ENCODE results near the gene PTPN2. TPM values are rescaled to one million over a fixed set of nuclear protein-coding genes. Genes with fewer than 3 reads are reported as not detected.
"Not testable (repeated sequence)": the region's sequence is repeated elsewhere in the genome, so short reads cannot be mapped to it uniquely, and the experiment has no call there.

Gene PTPN2
- total and polyA plus RNA-seq, 2 donors (not counting 1 experiment from before 2014, with no cell fraction given) = 41.2 to 75.5 TPM

DNA sequence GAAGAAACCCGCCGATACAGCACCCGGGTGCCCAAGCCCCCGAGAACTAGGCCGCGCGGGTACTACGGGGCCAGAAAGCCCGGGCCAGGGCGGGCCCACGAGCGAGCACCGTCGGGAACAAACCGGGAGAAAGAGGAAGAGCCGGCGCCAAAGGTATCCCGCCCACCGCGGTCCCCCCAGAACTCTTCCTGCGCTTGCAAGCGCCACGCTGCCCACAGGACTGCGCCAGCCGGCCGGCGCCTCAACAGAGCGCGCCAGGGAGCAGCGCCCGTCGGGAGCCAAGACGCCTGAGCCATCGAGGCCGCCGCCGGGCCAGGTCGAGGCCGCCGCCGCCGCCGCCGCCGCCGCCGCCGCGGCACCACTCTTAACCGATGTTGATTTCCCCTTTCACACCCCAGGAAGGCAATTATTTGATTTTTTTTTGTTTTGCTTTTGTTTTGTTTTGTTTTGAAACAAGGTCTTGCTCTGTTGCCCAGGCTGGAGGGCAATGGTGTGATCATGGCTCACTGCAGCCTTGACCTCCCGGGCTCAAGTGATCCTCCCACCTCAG lies 12.8 kb upstream of the PTPN2 start:
- H3K9me3 ChIP-seq (ENCODE audit: control extremely low read depth in 1 of 3, control insufficient read depth in 2 of 3, insufficient read depth in 1 of 3, low read length in 2 of 3); H3K36me3 ChIP-seq (replicated peaks in 1 of 2; ENCODE audit: control extremely low read depth in 1 of 2, control insufficient read depth in 1 of 2, extremely low read depth in 1 of 2, insufficient read depth in 2 of 2, low read length in 1 of 2); intact Hi-C loops (cut with micrococcal nuclease); POLR2A ChIA-PET; H4K20me1 ChIP-seq (ENCODE audit: control insufficient read depth, insufficient read depth, low read length, poor library complexity, severe bottlenecking); H3K27ac ChIP-seq (ENCODE audit: low read length in 2 of 2); H3K4me1 ChIP-seq (ENCODE audit: control insufficient read depth in 2 of 2, insufficient read depth in 2 of 2, low read length in 2 of 2); H3K4me1 Mint-ChIP-seq; H3K79me2 ChIP-seq (ENCODE audit: control insufficient read depth, insufficient read depth, low read length); H3K27ac Mint-ChIP-seq; H3K9me3 Mint-ChIP-seq (ENCODE audit: insufficient read depth): not testable (repeated sequence)
- CTCF ChIA-PET = interaction anchor here (0.6 to 6.9 kb wide), 4 partner anchors 37 to 170 kb away, joined by 3 to 69 read pairs (median 5); no protein-coding TSS in a partner anchor
- H3K4me3 Mint-ChIP-seq = peak overlapping the region; percentile 73
- Histone ChIP-seq H3K4me3 (ENCODE audit: control extremely low read depth in 1 of 5, extremely low read depth in 1 of 5, insufficient read depth in 1 of 5, low read depth in 2 of 5, low read length in 4 of 5) (peak overlapping the region in 2 of 5 experiments; percentile 38 to 54), H3K27me3 (replicated peaks in 1 of 4; ENCODE audit: control extremely low read depth in 1 of 4, control insufficient read depth in 3 of 4, insufficient read depth in 4 of 4, low read length in 3 of 4) (peaks cover 0 to 33% (median 15%) of the 10 kb centered on the region in 4 experiments), H2AFZ (ENCODE audit: insufficient read depth, low read depth, low read length, poor library complexity, severe bottlenecking) (peak overlapping the region; percentile 65), H3K4me2 (replicated peaks; ENCODE audit: low read depth, low read length, poor library complexity, severe bottlenecking) (peak overlapping the region; percentile 66), H3K9ac (ENCODE audit: low read length) (peak overlapping the region; percentile 45)
- peaks cover 33% of the 10 kb centered on the region for H3K27me3 Mint-ChIP-seq
- DNase-seq (peak; percentile 48), ATAC-seq (ENCODE audit: low read depth) (peak; percentile 7)
- 7% methylated on average over 22 of the region's 51 CpGs for WGBS (ENCODE audit: insufficient coverage)

DNA sequence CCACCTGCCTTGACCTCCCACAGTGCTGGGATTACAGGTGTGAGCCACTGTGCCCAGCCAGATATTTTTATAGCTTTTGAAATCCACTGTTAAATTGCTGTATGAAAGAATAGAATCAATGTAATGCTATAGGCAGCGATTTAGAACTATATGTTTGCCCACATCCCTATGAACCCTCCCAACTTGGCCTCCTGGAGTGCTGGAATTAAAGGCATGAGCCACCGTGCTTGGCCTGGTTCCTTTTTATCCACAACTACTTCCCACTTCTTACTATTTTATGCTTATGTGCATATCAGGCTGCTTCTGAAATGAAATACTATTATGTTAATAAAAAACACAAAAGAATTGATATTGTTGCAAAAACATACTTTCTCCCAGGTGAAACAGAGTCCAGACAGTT lies 11.6 kb upstream of the PTPN2 start:
- Histone ChIP-seq H4K20me1 (ENCODE audit: control insufficient read depth, insufficient read depth, low read length, poor library complexity, severe bottlenecking) (no peaks in the 10 kb centered on the region), H3K27me3 (replicated peaks in 1 of 4; ENCODE audit: control extremely low read depth in 1 of 4, control insufficient read depth in 3 of 4, insufficient read depth in 4 of 4, low read length in 3 of 4) (peaks cover 0 to 33% (median 15%) of the 10 kb centered on the region in 4 experiments), H3K27ac (ENCODE audit: low read length in 2 of 2) (no peak overlapping the region), H3K79me2 (ENCODE audit: control insufficient read depth, insufficient read depth, low read length) (peaks cover under 1% of the 10 kb centered on the region), H3K36me3 (replicated peaks in 1 of 2; ENCODE audit: control extremely low read depth in 1 of 2, control insufficient read depth in 1 of 2, extremely low read depth in 1 of 2, insufficient read depth in 2 of 2, low read length in 1 of 2) (no peaks in the 10 kb centered on the region), H3K4me2 (replicated peaks; ENCODE audit: low read depth, low read length, poor library complexity, severe bottlenecking) (no peak overlapping the region), H3K4me3 (ENCODE audit: control extremely low read depth in 1 of 5, extremely low read depth in 1 of 5, insufficient read depth in 1 of 5, low read depth in 2 of 5, low read length in 4 of 5) (no peak overlapping the region), H3K9ac (ENCODE audit: low read length) (no peak overlapping the region), H2AFZ (ENCODE audit: insufficient read depth, low read depth, low read length, poor library complexity, severe bottlenecking) (no peak overlapping the region), H3K9me3 (ENCODE audit: control extremely low read depth in 1 of 3, control insufficient read depth in 2 of 3, insufficient read depth in 1 of 3, low read length in 2 of 3) (peaks cover 0 to 1% (median under 1%) of the 10 kb centered on the region in 3 donors), H3K4me1 (ENCODE audit: control insufficient read depth in 2 of 2, insufficient read depth in 2 of 2, low read length in 2 of 2) (peaks cover 0 to 2% of the 10 kb centered on the region in 2 donors)
- ATAC-seq (ENCODE audit: low read depth) (no peak), DNase-seq (no peak)
- H3K4me1 Mint-ChIP-seq = peaks cover 3% of the 10 kb centered on the region
- WGBS (ENCODE audit: insufficient coverage) = no CpG with 5 or more reads among the region's 2 CpGs
- H3K27ac Mint-ChIP-seq = no peak overlapping the region
- POLR2A ChIA-PET = no interaction called here
- no peaks in the 10 kb centered on the region for H3K9me3 Mint-ChIP-seq (ENCODE audit: insufficient read depth)
- peaks cover 33% of the 10 kb centered on the region for H3K27me3 Mint-ChIP-seq
- CTCF ChIA-PET = interaction anchor here (1.1 to 6.9 kb wide), 4 partner anchors 148 to 171 kb away, joined by 5 to 69 read pairs (median 39); no protein-coding TSS in a partner anchor
- TF ChIP-seq CTCF (IDR thresholded peaks at IDR 0.05) = no peak
- no peak for TF ChIP-seq EZH2 (IDR thresholded peaks at IDR 0.05; ENCODE audit: borderline replicate concordance, insufficient read depth, low read depth, low read length, poor library complexity, severe bottlenecking)
- no peak overlapping the region for H3K4me3 Mint-ChIP-seq
- intact Hi-C loops (cut with micrococcal nuclease) = no loop called here

Data from B cell (primary cell).